H9 (cell line): Measurements from ENCODE around the gene ZNF407. TPM values are rescaled to one million over a fixed set of nuclear protein-coding genes. Genes with fewer than 3 reads are reported as not detected.

Experiments
- DNase-seq: peaks from one replicate; pipeline ENCODE4 v3.0.0-alpha.2; 2017
- H2AFZ ChIP-seq: one replicate; pipeline ENCODE4 v1.6.1; 2013; ENCODE audit warnings: mild to moderate bottlenecking, low read length, control low read depth, moderate library complexity
- H2AK5ac ChIP-seq: 2 replicates; pipeline ENCODE4 v1.6.1; 2013; ENCODE audit warnings: low read length, control low read depth, mixed read lengths; ENCODE audit not compliant: insufficient read length
- H2BK120ac ChIP-seq: one replicate; pipeline ENCODE4 v1.6.1; 2013; ENCODE audit warnings: low read depth, mild to moderate bottlenecking, low read length, control low read depth, inconsistent platforms; ENCODE audit not compliant: poor library complexity, severe bottlenecking
- H2BK12ac ChIP-seq: 2 replicates; pipeline ENCODE4 v1.6.1; 2013; ENCODE audit warnings: low read length, control low read depth, mixed read lengths, low read depth; ENCODE audit not compliant: insufficient read length
- H2BK15ac ChIP-seq: 2 replicates; pipeline ENCODE4 v1.6.1; 2013; ENCODE audit warnings: low read depth, low read length, control low read depth
- H2BK20ac ChIP-seq: one replicate; pipeline ENCODE4 v1.6.1; 2013; ENCODE audit warnings: low read depth, mild to moderate bottlenecking, low read length, control low read depth, inconsistent platforms; ENCODE audit not compliant: poor library complexity, severe bottlenecking
- H2BK5ac ChIP-seq: 2 replicates; pipeline ENCODE4 v1.6.1; 2013; ENCODE audit warnings: low read length, control low read depth, mixed read lengths; ENCODE audit not compliant: insufficient read length
- H3K14ac ChIP-seq: 2 replicates; pipeline ENCODE4 v1.6.1; 2013; ENCODE audit warnings: low read length, control low read depth; ENCODE audit not compliant: insufficient read depth
- H3K18ac ChIP-seq: 2 replicates; pipeline ENCODE4 v1.6.1; 2013; ENCODE audit warnings: low read depth, mild to moderate bottlenecking, mixed read lengths, low read length, control low read depth; ENCODE audit not compliant: insufficient read length
- H3K23ac ChIP-seq: 2 replicates; pipeline ENCODE4 v1.6.1; 2013; ENCODE audit warnings: low read length, control low read depth, mixed read lengths, low read depth; ENCODE audit not compliant: insufficient read length
- H3K23me2 ChIP-seq: 2 replicates; pipeline ENCODE4 v1.6.1; 2013; ENCODE audit warnings: low read depth, mild to moderate bottlenecking, mixed read lengths, low read length, control low read depth; ENCODE audit not compliant: insufficient read length, poor library complexity, severe bottlenecking
- H3K27ac ChIP-seq: 2 replicates; pipeline ENCODE4 v1.5.1; 2013; ENCODE audit warnings: low read length, control low read depth, mixed read lengths, low read depth; ENCODE audit not compliant: insufficient read length
- H3K27me3 ChIP-seq: 2 replicates; pipeline ENCODE4 v1.6.1; 2013; ENCODE audit warnings: low read length, control low read depth, inconsistent platforms; ENCODE audit not compliant: insufficient read depth
- H3K4ac ChIP-seq: 2 replicates; pipeline ENCODE4 v1.6.1; 2013; ENCODE audit warnings: low read depth, mild to moderate bottlenecking, control low read depth, inconsistent platforms, low read length, moderate library complexity
- H3K4me1 ChIP-seq: 2 replicates; pipeline ENCODE4 v1.6.1; 2013; ENCODE audit warnings: low read length, control low read depth, inconsistent platforms; ENCODE audit not compliant: insufficient read depth
- H3K4me2 ChIP-seq: 2 replicates; pipeline ENCODE4 v1.6.1; 2013; ENCODE audit warnings: low read length, control low read depth, mixed read lengths; ENCODE audit not compliant: insufficient read length, insufficient read depth
- H3K56ac ChIP-seq: 2 replicates; pipeline ENCODE4 v1.6.1; 2013; ENCODE audit warnings: low read depth, mild to moderate bottlenecking, mixed read lengths, low read length, control low read depth; ENCODE audit not compliant: insufficient read length
- H3K79me1 ChIP-seq: 2 replicates; pipeline ENCODE4 v1.6.1; 2013; ENCODE audit warnings: low read depth, mild to moderate bottlenecking, moderate library complexity, low read length, control low read depth, inconsistent platforms; ENCODE audit not compliant: insufficient read depth, poor library complexity, severe bottlenecking
- H3K79me2 ChIP-seq: 2 replicates; pipeline ENCODE4 v1.6.1; 2013; ENCODE audit warnings: low read length, control low read depth, inconsistent platforms; ENCODE audit not compliant: insufficient read depth
- H3K9ac ChIP-seq: 2 replicates; pipeline ENCODE4 v1.6.1; 2013; ENCODE audit warnings: low read length, control low read depth, mixed read lengths; ENCODE audit not compliant: insufficient read length; ENCODE audit errors: extremely low read depth
- H3K9me3 ChIP-seq: one replicate; pipeline ENCODE4 v1.6.1; 2013; ENCODE audit warnings: low read depth, low read length, inconsistent platforms; ENCODE audit not compliant: control insufficient read depth
- H3T11ph ChIP-seq: one replicate; pipeline ENCODE4 v1.6.1; 2013; ENCODE audit warnings: mild to moderate bottlenecking, low read length, control low read depth, inconsistent platforms
- H4K20me1 ChIP-seq: one replicate; pipeline ENCODE4 v1.6.1; 2013; ENCODE audit not compliant: control insufficient read depth, insufficient read length, insufficient read depth
- H4K5ac ChIP-seq: 2 replicates; pipeline ENCODE4 v1.6.1; 2013; ENCODE audit warnings: low read depth, mild to moderate bottlenecking, mixed read lengths, low read length, control low read depth; ENCODE audit not compliant: insufficient read length
- H4K8ac ChIP-seq: replicated peaks from 2 replicates; pipeline ENCODE4 v1.6.1; 2013; ENCODE audit warnings: low read length, control low read depth, mixed read lengths, low read depth; ENCODE audit not compliant: insufficient read length
- H4K91ac ChIP-seq: 2 replicates; pipeline ENCODE4 v1.6.1; 2013; ENCODE audit warnings: low read depth, mild to moderate bottlenecking, moderate library complexity, mixed read lengths, low read length, control low read depth; ENCODE audit not compliant: insufficient read length
- H3K27ac Mint-ChIP-seq, 3 experiments: 2 replicates in 2 of 3; 3 replicates in 1 of 3; pipeline ENCODE4 v1.8.0; 2020 to 2021; ENCODE audit warnings: mixed read lengths in 3 of 3, mild to moderate bottlenecking in 1 of 3, moderate library complexity in 1 of 3
- H3K27me3 Mint-ChIP-seq: 2 replicates; pipeline ENCODE4 v1.8.0; 2021; ENCODE audit warnings: low read depth, mild to moderate bottlenecking, moderate library complexity, mixed read lengths
- H3K36me3 Mint-ChIP-seq, 3 experiments: 2 replicates in 2 of 3; 3 replicates in 1 of 3; pipeline ENCODE4 v1.8.0; 2020 to 2021; ENCODE audit warnings: low read depth in 3 of 3, mixed read lengths in 3 of 3; ENCODE audit not compliant: insufficient read depth in 1 of 3
- H3K4me1 Mint-ChIP-seq, 2 experiments: 2 replicates each; pipeline ENCODE4 v1.8.0; 2020; ENCODE audit warnings: mixed read lengths in 2 of 2
- H3K4me3 Mint-ChIP-seq, 2 experiments: 2 replicates in 1 of 2; 3 replicates in 1 of 2; pipeline ENCODE4 v1.8.0; 2020 to 2021; ENCODE audit warnings: mild to moderate bottlenecking in 2 of 2, mixed read lengths in 2 of 2, moderate library complexity in 1 of 2
- H3K9me3 Mint-ChIP-seq, 2 experiments: 2 replicates in 1 of 2; 3 replicates in 1 of 2; pipeline ENCODE4 v1.8.0; 2020; ENCODE audit warnings: mild to moderate bottlenecking in 2 of 2, mixed read lengths in 2 of 2, moderate library complexity in 1 of 2
- WGBS: extraction: QIAGEN DNeasy Blood & Tissue Kit; methylation state at CpG from one replicate; pipeline ENCODE4 v1.1.7; 2013; ENCODE audit warnings: missing lambda C conversion rate, low lambda C conversion rate, mixed read lengths; ENCODE audit not compliant: insufficient read length; ENCODE audit errors: extremely low coverage; 5-methylcytosine and 5-hydroxymethylcytosine counted together
- total RNA-seq: library from RNA; stranded (reverse); gene quantifications from 2 replicates; pipeline ENCODE4 v1.2.1, GENCODE V29; 2021
- TF ChIP-seq, protein P1 (sequence below): fragments of 200-600 bp; sonication (generic); conservative IDR thresholded peaks from 3 replicates; pipeline ENCODE4 v1.8.0; 2021; ENCODE audit warnings: antibody characterized with exemption, mild to moderate bottlenecking

Gene ZNF407
- total RNA-seq, 1 experiment from 2014 or later: 8.7 TPM

DNA sequence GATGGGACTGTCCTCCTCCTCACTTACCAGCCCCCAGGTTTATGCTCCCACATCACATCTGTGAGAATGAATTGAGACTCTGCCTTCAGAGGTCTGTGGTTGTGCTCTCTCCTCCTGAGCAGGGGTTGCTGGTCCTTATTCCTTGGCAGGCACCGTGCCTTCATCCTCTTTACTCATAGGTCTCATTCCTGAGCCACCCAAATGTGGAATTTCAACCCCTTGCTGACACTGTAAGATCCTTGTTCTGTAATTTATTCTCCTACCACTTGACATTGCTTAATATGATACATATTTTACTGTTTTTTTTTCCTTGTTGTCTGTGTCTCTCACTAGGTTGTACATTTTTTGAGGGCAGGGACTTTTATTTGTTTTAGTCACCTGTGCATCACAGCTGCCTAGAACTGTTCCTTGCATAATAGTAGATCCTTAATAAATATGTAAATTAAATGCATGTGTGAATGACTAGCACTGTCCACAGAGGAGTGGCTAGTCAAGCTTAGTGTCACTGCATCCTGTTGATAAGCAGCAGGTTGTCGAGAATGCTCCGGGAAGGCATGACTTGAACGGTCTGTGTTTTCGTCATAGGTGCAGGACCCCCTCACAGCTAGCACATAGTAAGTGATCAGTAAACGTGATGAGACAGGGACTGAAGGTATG is 180.6 kb downstream of the ZNF407 start:
- Histone ChIP-seq H2BK120ac (no peak overlapping the region), H3K23ac (no peak overlapping the region), H2BK12ac (no peak overlapping the region), H2BK15ac (no peak overlapping the region), H4K8ac (no peak overlapping the region), H4K91ac (no peak overlapping the region), H3K79me2 (no peaks in the 10 kb centered on the region), H4K20me1 (no peaks in the 10 kb centered on the region), H3K79me1 (no peaks in the 10 kb centered on the region), H3T11ph (no peak overlapping the region), H3K9me3 (no peaks in the 10 kb centered on the region), H3K18ac (no peak overlapping the region), H3K4ac (no peak overlapping the region), H3K14ac (no peak overlapping the region), H3K4me2 (no peak overlapping the region), H2BK5ac (peak overlapping the region; percentile 53), H2BK20ac (no peak overlapping the region), H2AFZ (no peak overlapping the region), H3K4me1 (no peaks in the 10 kb centered on the region), H3K23me2 (no peaks in the 10 kb centered on the region), H3K27me3 (no peaks in the 10 kb centered on the region), H4K5ac (no peak overlapping the region), H3K56ac (no peak overlapping the region), H3K9ac (no peak overlapping the region), H2AK5ac (no peak overlapping the region), H3K27ac (no peak overlapping the region)
- no CpG with 5 or more reads among the region's 6 CpGs for WGBS
- Mint-ChIP-seq H3K36me3 (no peaks in the 10 kb centered on the region), H3K4me3 (no peak overlapping the region), H3K27me3 (no peaks in the 10 kb centered on the region), H3K4me1 (peaks cover 0 to 3% of the 10 kb centered on the region in 2 experiments; a peak in 1 of 4 replicates), H3K27ac (no peak overlapping the region; a peak in 2 of 7 replicates), H3K9me3 (no peaks in the 10 kb centered on the region)
- DNase-seq: no peak
- TF ChIP-seq, protein P1, sequence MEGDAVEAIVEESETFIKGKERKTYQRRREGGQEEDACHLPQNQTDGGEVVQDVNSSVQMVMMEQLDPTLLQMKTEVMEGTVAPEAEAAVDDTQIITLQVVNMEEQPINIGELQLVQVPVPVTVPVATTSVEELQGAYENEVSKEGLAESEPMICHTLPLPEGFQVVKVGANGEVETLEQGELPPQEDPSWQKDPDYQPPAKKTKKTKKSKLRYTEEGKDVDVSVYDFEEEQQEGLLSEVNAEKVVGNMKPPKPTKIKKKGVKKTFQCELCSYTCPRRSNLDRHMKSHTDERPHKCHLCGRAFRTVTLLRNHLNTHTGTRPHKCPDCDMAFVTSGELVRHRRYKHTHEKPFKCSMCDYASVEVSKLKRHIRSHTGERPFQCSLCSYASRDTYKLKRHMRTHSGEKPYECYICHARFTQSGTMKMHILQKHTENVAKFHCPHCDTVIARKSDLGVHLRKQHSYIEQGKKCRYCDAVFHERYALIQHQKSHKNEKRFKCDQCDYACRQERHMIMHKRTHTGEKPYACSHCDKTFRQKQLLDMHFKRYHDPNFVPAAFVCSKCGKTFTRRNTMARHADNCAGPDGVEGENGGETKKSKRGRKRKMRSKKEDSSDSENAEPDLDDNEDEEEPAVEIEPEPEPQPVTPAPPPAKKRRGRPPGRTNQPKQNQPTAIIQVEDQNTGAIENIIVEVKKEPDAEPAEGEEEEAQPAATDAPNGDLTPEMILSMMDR: no peak
